ENCODE measurements around the gene C12orf42.

C12orf42 gene

GRCh38 chr12:103273645-103274044 is 222.1 kb downstream of the C12orf42 start:
- FAIRE-seq = no peak
- no peak for DNase-seq (ENCODE audit: insufficient read length, low spot score)
- TF ChIP-seq CTCF (IDR thresholded peaks at IDR 0.05; ENCODE audit: insufficient read depth, missing control alignments) = no peak

- DNase-seq (ENCODE audit: insufficient read length, low spot score) = no peak
- no peak for FAIRE-seq
- TF ChIP-seq CTCF (IDR thresholded peaks at IDR 0.05; ENCODE audit: insufficient read depth, missing control alignments) = no peak
Measured at GRCh38 chr12:103272949-103273348, 222.8 kb downstream of the C12orf42 start.

- TF ChIP-seq CTCF (IDR thresholded peaks at IDR 0.05; ENCODE audit: insufficient read depth, missing control alignments) = no peak
- no peak for DNase-seq (ENCODE audit: insufficient read length, low spot score)
- FAIRE-seq = no peak
Measured at GRCh38 chr12:103269946-103270345, 225.8 kb downstream of the C12orf42 start.

- no peak for DNase-seq (ENCODE audit: insufficient read length, low spot score)
- no peak for FAIRE-seq
- no peak for TF ChIP-seq CTCF (IDR thresholded peaks at IDR 0.05; ENCODE audit: insufficient read depth, missing control alignments)
Measured at GRCh38 chr12:103268831-103269514, 226.8 kb downstream of the C12orf42 start.

DNA sequence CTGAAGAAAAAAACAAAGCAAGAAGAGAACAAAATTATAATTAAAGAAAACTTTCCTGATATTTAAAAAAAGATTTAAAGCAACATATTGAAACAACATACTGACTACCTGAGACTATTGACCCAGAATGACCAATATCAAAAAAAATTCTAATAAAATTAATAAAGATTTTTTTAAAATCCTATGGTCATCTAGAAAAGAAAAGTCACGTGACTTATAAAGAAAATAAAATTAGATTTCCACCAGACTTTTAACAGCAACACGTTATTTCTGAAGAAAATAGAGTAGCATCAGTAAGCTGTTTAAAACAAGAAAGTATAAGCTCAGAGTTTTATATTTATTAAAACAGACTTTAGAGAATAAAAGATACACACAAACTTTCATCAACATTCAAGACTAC is 238.0 kb downstream of the C12orf42 start:
- FAIRE-seq (no peak), DNase-seq (ENCODE audit: insufficient read length, low spot score) (no peak)
- TF ChIP-seq CTCF (IDR thresholded peaks at IDR 0.05; ENCODE audit: insufficient read depth, missing control alignments) = no peak
